Tibial nerve (tissue), 4 donors: ENCODE data around the gene APOO.

Source experiments
- CTCF ChIP-seq, 5 experiments: fragments of 200-600 bp in 3 of 5; fragments of 450-650 bp in 2 of 5; sonication (generic) in 3 of 5; IDR thresholded peaks; one replicate each; pipeline ENCODE4 v1.5.1; 2016 to 2019; ENCODE audit warnings: antibody characterized with exemption in 5 of 5, mild to moderate bottlenecking in 3 of 5, moderate library complexity in 2 of 5
- EP300 ChIP-seq, 2 donors: sonication (generic); formaldehyde crosslinking; IDR thresholded peaks; one replicate each; pipeline ENCODE4 v1.6.1; 2017; ENCODE audit warnings: antibody characterized with exemption in 2 of 2, mild to moderate bottlenecking in 1 of 2
- POLR2A ChIP-seq, 2 donors: fragments of 450-650 bp; IDR thresholded peaks; one replicate each; pipeline ENCODE4 v1.6.1; 2017; ENCODE audit warnings: antibody characterized with exemption in 2 of 2, mild to moderate bottlenecking in 2 of 2, moderate library complexity in 2 of 2

- TF ChIP-seq POLR2A (IDR thresholded peaks at IDR 0.05) (no peak), CTCF (IDR thresholded peaks at IDR 0.05) (no peak), EP300 (IDR thresholded peaks at IDR 0.05) (no peak)
Observed at GRCh38 chrX:23821847-23822246, 85.9 kb downstream of the APOO start.
